NCI-H2171 (cell line): ENCODE measurements around the gene CD160.
"Not testable (repeated sequence)": the region's sequence is repeated elsewhere in the genome, so short reads cannot be mapped to it uniquely, and the experiment has no call there.

Experiments
- DNase-seq: peaks from one replicate; lab custom pipeline; 2025; lab: John Stamatoyannopoulos, UW

Gene CD160

GRCh38 chr1:145710291-145711027, 8.8 kb upstream of the CD160 start:
- no peak for DNase-seq

GRCh38 chr1:145711213-145711651, 8.1 kb upstream of the CD160 start:
- no peak for DNase-seq

- DNase-seq = no peak
These were observed 4.7 kb upstream of the CD160 start for GRCh38 chr1:145714524-145715111.

- no peak for DNase-seq
These were observed 2.5 kb upstream of the CD160 start for GRCh38 chr1:145716641-145717345.

- no peak for DNase-seq
These were observed 1.5 kb upstream of the CD160 start for GRCh38 chr1:145717833-145718232.

- DNase-seq = not testable (repeated sequence)
These were observed 834 bp upstream of the CD160 start for GRCh38 chr1:145718465-145718864.

GRCh38 chr1:145720556-145720877, 1.2 kb downstream of the CD160 start:
- DNase-seq = no peak

- no peak for DNase-seq
These were observed 1.8 kb downstream of the CD160 start for GRCh38 chr1:145720878-145721671.

GRCh38 chr1:145726193-145726592, 6.9 kb downstream of the CD160 start:
- not testable (repeated sequence) for DNase-seq

- DNase-seq = no peak
These were observed 9.9 kb downstream of the CD160 start for GRCh38 chr1:145729196-145729595.

- no peak for DNase-seq
These were observed 10.6 kb downstream of the CD160 start for GRCh38 chr1:145729666-145730436.

- DNase-seq = no peak
These were observed 11.2 kb downstream of the CD160 start for GRCh38 chr1:145730467-145730866.

- DNase-seq = no peak
These were observed 11.6 kb downstream of the CD160 start for GRCh38 chr1:145730900-145731299.

- DNase-seq = no peak
These were observed 16.9 kb downstream of the CD160 start for GRCh38 chr1:145736191-145736590.

- DNase-seq = no peak
These were observed 21.0 kb downstream of the CD160 start for GRCh38 chr1:145740269-145740668.

GRCh38 chr1:145747398-145748247, 28.3 kb downstream of the CD160 start:
- DNase-seq = no peak

GRCh38 chr1:145750426-145750825, 31.1 kb downstream of the CD160 start:
- no peak for DNase-seq

- DNase-seq = no peak
These were observed 32.3 kb downstream of the CD160 start for GRCh38 chr1:145751491-145752037.

GRCh38 chr1:145757420-145757819, 38.1 kb downstream of the CD160 start:
- DNase-seq = no peak

- no peak for DNase-seq
These were observed 38.8 kb downstream of the CD160 start for GRCh38 chr1:145758116-145758515.
